Activated CD4-positive, alpha-beta T cell treated with anti-CD3 and anti-CD28 coated beads, Interleukin-2, amount 10 ng/mL, durations not matched to agents 7 days and 5 days (primary cell): ENCODE measurements around the gene SLC7A9. TPM values are rescaled to one million over a fixed set of nuclear protein-coding genes. Genes with fewer than 3 reads are reported as not detected.
"Not testable (repeated sequence)": the region's sequence is repeated elsewhere in the genome, so short reads cannot be mapped to it uniquely, and the experiment has no call there.

ENCODE experiments used
- CTCF ChIA-PET: fragments of 350-600 bp; sonication (Branson Sonifier 250); formaldehyde crosslinking; loops from one replicate; lab custom pipeline; 2021; ENCODE audit warnings: antibody characterized with exemption; lab: Charles Lee
- POLR2A ChIA-PET: fragments of 350-600 bp; sonication (Branson Sonifier 250); formaldehyde crosslinking; loops from one replicate; lab custom pipeline; 2021; ENCODE audit warnings: antibody characterized with exemption; lab: Charles Lee
- DNase-seq: peaks from one replicate; pipeline ENCODE4 v3.0.0-alpha.2; 2020
- H3K27ac Mint-ChIP-seq: one replicate; pipeline ENCODE4 v1.8.0; 2021; ENCODE audit warnings: mild to moderate bottlenecking, moderate library complexity, mixed read lengths
- H3K27me3 Mint-ChIP-seq: one replicate; pipeline ENCODE4 v1.8.0; 2021; ENCODE audit warnings: mixed read lengths
- H3K36me3 Mint-ChIP-seq: one replicate; pipeline ENCODE4 v1.8.0; 2021; ENCODE audit warnings: low read depth, mixed read lengths
- H3K4me1 Mint-ChIP-seq: one replicate; pipeline ENCODE4 v1.8.0; 2021; ENCODE audit warnings: mixed read lengths
- H3K4me3 Mint-ChIP-seq: one replicate; pipeline ENCODE4 v1.8.0; 2021; ENCODE audit warnings: mild to moderate bottlenecking, moderate library complexity, mixed read lengths
- H3K9me3 Mint-ChIP-seq: one replicate; pipeline ENCODE4 v1.8.0; 2021; ENCODE audit warnings: mixed read lengths
- total RNA-seq, 2 experiments: library from RNA; stranded (reverse); gene quantifications; one replicate each; pipeline ENCODE4 v1.2.3, GENCODE V29; 2021

Gene SLC7A9
- total RNA-seq, 2 experiments from 2014 or later: 0.27 to 0.45 TPM

DNA sequence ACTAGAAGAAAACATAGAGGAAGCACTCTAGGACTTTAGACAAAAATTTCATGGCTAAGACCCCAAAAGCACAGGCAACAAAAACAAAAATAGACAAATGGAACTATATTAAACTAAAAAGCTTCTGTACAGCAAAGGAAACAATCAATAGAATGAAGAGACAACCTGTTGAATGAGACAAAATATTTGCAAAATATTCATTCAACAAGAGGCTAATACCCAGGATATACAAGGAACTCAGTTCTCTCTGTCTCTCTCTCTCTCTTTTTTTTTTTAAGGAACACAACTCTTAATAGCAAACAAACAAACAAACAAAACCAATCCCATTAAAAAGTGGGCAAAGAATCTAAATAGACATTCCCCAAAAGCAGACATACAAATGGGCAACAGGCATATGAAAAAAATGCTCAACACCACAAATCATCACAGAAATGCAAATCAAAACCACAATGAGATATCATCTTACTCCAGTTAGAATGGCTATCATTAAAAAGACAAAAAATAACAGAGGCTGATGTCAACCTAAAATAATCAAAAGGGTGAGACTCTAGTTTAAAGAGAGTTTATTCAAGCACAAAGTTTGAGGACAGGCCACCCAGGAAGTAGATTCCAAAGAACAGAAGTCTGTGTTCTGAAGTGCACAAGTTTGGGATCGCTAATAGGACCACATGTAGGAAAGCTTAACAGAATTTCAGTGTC is 27.1 kb upstream of the SLC7A9 start:
- CTCF ChIA-PET: interaction anchor here (0.6 kb wide), 1 partner anchor 32 kb away, joined by 5 read pairs; no protein-coding TSS in a partner anchor
- peaks cover 16% of the 10 kb centered on the region for H3K9me3 Mint-ChIP-seq
- H3K4me1 Mint-ChIP-seq: peaks cover 6% of the 10 kb centered on the region
- no peak overlapping the region for H3K27ac Mint-ChIP-seq
- no peak for DNase-seq
- no peaks in the 10 kb centered on the region for H3K27me3 Mint-ChIP-seq
- POLR2A ChIA-PET: no interaction called here
- peaks cover 37% of the 10 kb centered on the region for H3K36me3 Mint-ChIP-seq
- no peak overlapping the region for H3K4me3 Mint-ChIP-seq

- DNase-seq: no peak
- Mint-ChIP-seq H3K9me3 (peaks cover 21% of the 10 kb centered on the region), H3K36me3 (peaks cover 45% of the 10 kb centered on the region), H3K4me3 (no peak overlapping the region), H3K27ac (no peak overlapping the region), H3K4me1 (peaks cover 6% of the 10 kb centered on the region), H3K27me3 (no peaks in the 10 kb centered on the region)
- ChIA-PET CTCF (interaction anchor here (0.8 kb wide), 1 partner anchor 29 kb away, joined by 3 read pairs; no protein-coding TSS in a partner anchor), POLR2A (no interaction called here)
Measured at GRCh38 chr19:32895384-32895783, 25.8 kb upstream of the SLC7A9 start.

DNA sequence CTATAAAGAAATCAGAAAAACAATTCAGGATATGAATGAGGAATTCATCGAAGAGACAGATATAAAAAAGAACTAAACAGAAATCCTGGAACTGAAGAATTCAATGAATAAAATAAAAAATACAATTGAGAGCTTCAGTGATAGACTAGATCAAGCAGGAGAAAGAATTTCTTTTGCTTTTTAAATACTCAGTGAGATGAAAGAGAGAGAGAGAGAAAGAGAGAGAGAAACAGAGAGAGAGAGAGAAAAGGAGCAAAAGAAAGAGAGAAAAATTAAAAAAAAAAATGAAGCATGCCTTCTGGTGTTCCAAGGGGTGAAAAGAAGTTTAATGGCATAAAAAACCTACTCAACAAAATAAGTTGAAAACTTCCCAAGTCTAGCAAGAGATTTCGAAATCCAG is 22.0 kb upstream of the SLC7A9 start:
- no peaks in the 10 kb centered on the region for H3K27me3 Mint-ChIP-seq
- ChIA-PET POLR2A (no interaction called here), CTCF (no interaction called here)
- no peak for DNase-seq
- no peak overlapping the region for H3K27ac Mint-ChIP-seq
- H3K4me3 Mint-ChIP-seq: no peak overlapping the region
- H3K36me3 Mint-ChIP-seq: peaks cover 41% of the 10 kb centered on the region
- peaks cover 6% of the 10 kb centered on the region for H3K4me1 Mint-ChIP-seq
- H3K9me3 Mint-ChIP-seq: peaks cover 19% of the 10 kb centered on the region

GRCh38 chr19:32890841-32891240 is 21.3 kb upstream of the SLC7A9 start:
- POLR2A ChIA-PET: no interaction called here
- CTCF ChIA-PET: interaction anchor here (0.5 kb wide), 1 partner anchor 97 kb away, joined by 3 read pairs; no protein-coding TSS in a partner anchor

DNA sequence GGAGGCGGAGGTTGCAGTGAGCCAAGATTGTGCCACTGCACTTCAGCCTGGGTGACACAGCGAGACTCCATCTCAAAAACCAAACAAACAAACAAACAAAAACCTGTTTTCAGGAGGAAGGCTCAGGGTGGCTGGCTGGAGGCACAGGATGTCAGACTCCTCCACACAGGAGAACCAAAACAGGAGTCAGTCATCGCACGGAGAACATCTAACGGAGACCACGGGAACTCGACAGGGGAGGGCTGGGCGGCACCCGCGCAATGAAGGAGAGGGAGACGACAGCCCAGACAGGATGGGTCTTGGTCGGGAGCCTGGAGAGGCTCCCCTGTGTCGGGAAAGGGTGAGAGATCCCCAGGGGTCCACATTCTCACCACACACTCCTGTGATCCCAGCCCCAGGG is 20.8 kb upstream of the SLC7A9 start:
- Mint-ChIP-seq H3K27me3 (no peaks in the 10 kb centered on the region), H3K27ac (no peak overlapping the region), H3K36me3 (peaks cover 40% of the 10 kb centered on the region), H3K4me3 (no peak overlapping the region), H3K4me1 (peaks cover 4% of the 10 kb centered on the region), H3K9me3 (peaks cover 19% of the 10 kb centered on the region)
- DNase-seq: no peak
- CTCF ChIA-PET: no interaction called here
- POLR2A ChIA-PET: no interaction called here

More at GRCh38 chr19:32890841-32891240, 21.3 kb upstream of the SLC7A9 start:
- Mint-ChIP-seq H3K36me3 (peaks cover 41% of the 10 kb centered on the region), H3K27ac (no peak overlapping the region), H3K4me3 (no peak overlapping the region), H3K27me3 (no peaks in the 10 kb centered on the region), H3K9me3 (peaks cover 19% of the 10 kb centered on the region), H3K4me1 (peaks cover 6% of the 10 kb centered on the region)
- no peak for DNase-seq

- Mint-ChIP-seq H3K4me3 (no peak overlapping the region), H3K4me1 (no peaks in the 10 kb centered on the region), H3K27ac (no peak overlapping the region), H3K9me3 (peaks cover 19% of the 10 kb centered on the region), H3K27me3 (no peaks in the 10 kb centered on the region), H3K36me3 (peaks cover 33% of the 10 kb centered on the region)
- POLR2A ChIA-PET: no interaction called here
- CTCF ChIA-PET: no interaction called here
- no peak for DNase-seq
Measured at GRCh38 chr19:32889137-32889934, 19.8 kb upstream of the SLC7A9 start.

DNA sequence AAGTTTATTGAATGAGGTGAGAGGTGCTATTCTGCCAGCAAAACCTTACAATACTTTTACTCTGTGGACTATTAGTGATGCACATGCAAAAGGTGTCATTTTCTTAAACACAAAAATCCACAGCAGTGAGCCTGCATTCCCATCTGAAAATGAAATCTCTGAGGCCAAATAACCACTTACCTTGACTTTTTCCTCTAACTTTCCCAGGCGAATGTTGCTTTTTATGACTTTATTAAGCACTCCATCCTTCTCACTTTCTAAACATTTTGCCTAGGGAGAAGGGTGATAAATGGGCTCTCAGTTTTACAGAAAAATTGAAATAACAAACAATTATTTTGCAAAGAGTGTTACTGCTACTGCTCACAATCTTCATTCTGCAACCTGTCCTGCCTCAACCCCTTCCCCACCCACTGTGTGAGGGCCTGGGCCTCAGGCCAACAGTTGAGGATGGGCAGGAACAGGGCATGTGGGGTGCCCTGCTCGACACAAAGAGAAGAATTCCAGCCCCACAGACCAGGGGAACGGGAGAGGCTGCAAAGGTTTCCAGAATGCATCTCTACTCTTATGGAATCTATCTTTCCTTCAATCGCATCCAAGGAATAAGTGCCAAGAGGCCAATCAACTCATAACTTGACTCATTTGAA is 18.1 kb upstream of the SLC7A9 start:
- H3K4me1 Mint-ChIP-seq: no peaks in the 10 kb centered on the region
- DNase-seq: no peak
- no peak overlapping the region for H3K4me3 Mint-ChIP-seq
- peaks cover 10% of the 10 kb centered on the region for H3K9me3 Mint-ChIP-seq
- no peak overlapping the region for H3K27ac Mint-ChIP-seq
- peaks cover 21% of the 10 kb centered on the region for H3K36me3 Mint-ChIP-seq
- ChIA-PET POLR2A (no interaction called here), CTCF (no interaction called here)
- H3K27me3 Mint-ChIP-seq: no peaks in the 10 kb centered on the region

- H3K4me3 Mint-ChIP-seq: no peak overlapping the region
- POLR2A ChIA-PET: no interaction called here
- no peaks in the 10 kb centered on the region for H3K27me3 Mint-ChIP-seq
- H3K4me1 Mint-ChIP-seq: no peaks in the 10 kb centered on the region
- H3K9me3 Mint-ChIP-seq: peaks cover 2% of the 10 kb centered on the region
- peaks cover 11% of the 10 kb centered on the region for H3K36me3 Mint-ChIP-seq
- CTCF ChIA-PET: no interaction called here
- no peak for DNase-seq
- H3K27ac Mint-ChIP-seq: no peak overlapping the region
Measured at GRCh38 chr19:32886241-32886640, 16.7 kb upstream of the SLC7A9 start.

DNA sequence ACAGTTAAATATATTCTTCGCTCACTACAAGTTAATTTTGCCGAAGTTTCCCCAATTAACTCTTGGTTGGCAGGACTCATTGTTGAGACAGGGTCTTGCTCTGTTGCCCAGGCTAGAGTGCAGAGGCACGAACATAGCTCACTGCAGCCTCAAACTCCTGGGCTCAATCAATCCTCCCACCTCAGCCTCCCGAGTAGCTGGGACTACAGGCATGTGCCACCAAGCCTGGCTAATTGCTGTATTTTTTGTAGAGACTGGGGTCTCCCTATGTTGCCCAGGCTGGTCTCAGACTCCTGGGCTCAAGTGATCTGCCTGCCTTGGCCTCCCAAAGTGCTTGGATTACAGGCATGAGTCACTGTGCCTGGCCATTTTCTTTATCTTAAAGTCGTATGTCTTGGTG is 15.7 kb upstream of the SLC7A9 start:
- H3K4me1 Mint-ChIP-seq, H3K36me3 Mint-ChIP-seq, POLR2A ChIA-PET, DNase-seq, H3K27ac Mint-ChIP-seq, H3K27me3 Mint-ChIP-seq, H3K9me3 Mint-ChIP-seq, CTCF ChIA-PET, H3K4me3 Mint-ChIP-seq: not testable (repeated sequence)

DNA sequence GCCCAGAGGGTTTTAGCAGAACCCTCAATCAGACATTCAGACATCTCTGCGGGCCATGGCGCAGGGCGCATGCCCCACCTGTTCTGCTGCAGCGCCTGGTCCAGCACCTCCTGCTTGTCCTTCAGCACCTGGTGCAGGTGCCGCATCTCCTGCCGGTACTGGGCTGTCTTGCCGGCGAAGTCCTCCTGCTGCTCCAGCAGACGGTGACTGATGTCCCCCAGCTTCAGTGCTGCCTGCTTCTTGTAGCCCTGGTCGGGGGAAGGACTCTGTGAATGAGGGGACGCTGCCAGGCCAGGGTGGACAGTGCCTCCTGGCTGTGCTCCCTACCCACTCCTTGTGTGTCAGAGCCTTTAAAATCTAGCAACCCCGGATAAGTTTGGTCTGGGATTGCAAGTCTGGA is 12.2 kb upstream of the SLC7A9 start:
- H3K9me3 Mint-ChIP-seq: no peaks in the 10 kb centered on the region

DNA sequence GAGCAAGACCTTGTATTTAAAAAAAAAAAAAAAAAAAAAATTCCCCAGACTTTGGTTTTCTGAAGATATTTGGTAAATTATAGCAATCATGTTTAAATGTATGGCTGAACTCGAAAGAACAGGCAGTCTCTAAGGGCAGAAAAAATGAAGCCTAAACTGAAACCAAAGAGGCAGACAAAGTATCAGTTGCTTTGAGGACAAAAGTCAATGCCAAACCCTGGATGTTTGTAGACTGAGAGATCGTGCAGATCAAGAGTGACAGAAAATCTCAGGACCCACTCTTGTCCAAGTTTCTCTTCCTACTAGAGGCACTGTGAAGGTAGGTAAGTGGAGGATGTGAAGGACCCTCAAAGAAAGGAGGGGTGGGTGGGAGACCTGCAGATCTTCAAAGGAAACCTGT is 11.1 kb upstream of the SLC7A9 start:
- Mint-ChIP-seq H3K4me3 (no peak overlapping the region), H3K27me3 (no peaks in the 10 kb centered on the region), H3K9me3 (no peaks in the 10 kb centered on the region), H3K27ac (no peak overlapping the region), H3K36me3 (no peaks in the 10 kb centered on the region), H3K4me1 (peaks cover 5% of the 10 kb centered on the region)
- POLR2A ChIA-PET: no interaction called here
- no peak for DNase-seq
- CTCF ChIA-PET: no interaction called here

More for the DNA sequence above, 12.2 kb upstream of the SLC7A9 start:
- Mint-ChIP-seq H3K27me3 (no peaks in the 10 kb centered on the region), H3K36me3 (no peaks in the 10 kb centered on the region), H3K4me1 (peaks cover 1% of the 10 kb centered on the region), H3K4me3 (no peak overlapping the region), H3K27ac (no peak overlapping the region)
- ChIA-PET POLR2A (no interaction called here), CTCF (no interaction called here)
- DNase-seq: no peak

DNA sequence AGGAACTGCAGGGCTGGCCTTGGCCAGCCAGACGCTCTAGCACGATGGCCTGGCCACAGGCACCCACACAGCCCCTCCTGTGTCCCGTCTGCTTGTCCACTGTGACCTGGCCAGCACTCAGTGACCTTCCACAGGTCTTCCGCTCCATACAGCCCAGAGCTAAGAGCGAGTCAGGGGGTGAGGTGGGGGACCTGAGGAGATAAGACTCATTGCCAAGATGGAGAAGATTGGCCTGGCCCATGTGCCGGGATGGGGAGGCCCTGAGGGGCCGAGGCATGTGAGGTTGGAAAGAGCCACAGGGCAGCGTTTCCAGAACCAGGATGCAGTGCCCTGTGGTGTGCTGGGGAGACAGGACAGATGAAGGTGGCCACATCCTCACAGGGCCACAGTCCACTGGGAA is 10.2 kb upstream of the SLC7A9 start:
- ChIA-PET POLR2A (no interaction called here), CTCF (no interaction called here)
- Mint-ChIP-seq H3K9me3 (no peaks in the 10 kb centered on the region), H3K4me1 (peaks cover 5% of the 10 kb centered on the region), H3K27me3 (no peaks in the 10 kb centered on the region), H3K36me3 (no peaks in the 10 kb centered on the region), H3K4me3 (no peak overlapping the region), H3K27ac (no peak overlapping the region)
- no peak for DNase-seq

DNA sequence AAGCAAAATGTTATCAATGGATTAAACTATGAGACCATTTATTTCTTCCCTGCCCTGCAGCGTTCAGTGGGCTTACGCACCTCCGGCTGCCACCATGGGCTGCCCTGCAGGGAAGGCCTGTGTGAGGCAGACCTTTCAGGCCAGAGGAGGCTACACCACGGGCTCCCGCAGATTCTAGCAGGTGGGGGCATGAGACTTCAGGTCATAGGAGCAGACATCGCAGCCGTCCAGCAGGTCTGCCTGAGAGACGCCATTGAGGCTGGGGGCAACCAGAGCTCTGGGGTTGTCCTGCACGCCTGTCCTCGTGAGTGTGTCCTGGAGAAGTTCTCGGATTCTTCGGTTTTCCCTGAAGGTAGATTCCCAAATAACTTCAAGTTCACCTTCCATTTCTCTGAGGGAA is 9.4 kb upstream of the SLC7A9 start:
- no peak for DNase-seq
- H3K36me3 Mint-ChIP-seq: no peaks in the 10 kb centered on the region
- H3K27me3 Mint-ChIP-seq: no peaks in the 10 kb centered on the region
- ChIA-PET CTCF (no interaction called here), POLR2A (interaction anchor here (1.1 kb wide), 1 partner anchor 185 kb away, joined by 8 read pairs; no protein-coding TSS in a partner anchor)
- H3K4me3 Mint-ChIP-seq: no peak overlapping the region
- H3K4me1 Mint-ChIP-seq: peaks cover 5% of the 10 kb centered on the region
- no peak overlapping the region for H3K27ac Mint-ChIP-seq
- no peaks in the 10 kb centered on the region for H3K9me3 Mint-ChIP-seq
